ENCODE data around the gene BEND5. TPM values are rescaled to one million over a fixed set of nuclear protein-coding genes. Genes with fewer than 3 reads are reported as not detected.

BEND5 gene
- not detected in 5 replicates for total RNA-seq (2022; extraction: Qiagen RNA extraction)

DNA sequence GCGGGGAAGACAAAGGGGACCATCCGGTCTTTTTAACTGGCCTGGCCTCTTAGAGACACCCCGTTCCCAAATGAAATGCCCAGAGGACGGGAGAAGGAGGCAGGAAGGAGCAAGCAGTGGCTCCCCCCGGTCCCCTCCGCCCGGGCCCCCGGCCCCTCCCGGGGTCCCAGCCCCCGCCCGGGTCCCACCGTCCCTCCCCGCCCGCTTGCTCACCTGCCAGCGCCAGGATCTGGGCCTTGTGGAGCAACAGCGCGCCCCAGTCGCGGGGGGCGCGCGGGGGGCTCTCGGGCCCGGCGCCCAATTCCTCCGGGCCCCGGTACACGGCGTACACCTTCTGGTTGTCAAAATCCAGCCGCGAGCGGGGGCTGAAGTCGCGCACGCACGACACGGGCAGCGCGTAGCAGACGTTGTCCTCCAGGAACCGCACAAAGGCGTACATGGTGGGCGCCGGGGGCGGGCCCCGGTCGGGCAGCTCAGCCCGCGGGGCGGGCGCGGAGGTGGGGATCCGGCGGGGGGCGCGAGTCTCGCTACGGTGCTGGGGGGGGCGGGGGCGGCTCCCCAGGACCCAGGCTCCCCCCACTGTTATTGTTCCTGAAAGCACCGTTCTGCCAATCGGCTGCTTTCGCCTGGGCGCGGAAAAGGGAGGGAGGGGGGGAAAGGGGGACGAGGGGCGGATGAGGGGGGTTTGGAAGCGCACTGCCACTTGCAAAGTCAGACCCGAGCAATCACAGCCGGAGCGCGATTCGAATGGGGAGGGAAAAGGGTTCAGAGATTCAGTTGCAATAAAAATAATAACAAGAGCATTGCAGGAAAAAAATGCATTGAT, at the start of gene BEND5:
TSS of gene BEND5 (minus strand) at position 499 of the 826 bp plus-strand sequence. CDS start at position 439, 60 bp downstream.

